ENCODE results near the gene TNFSF15. TPM values are rescaled to one million over a fixed set of nuclear protein-coding genes. Genes with fewer than 3 reads are reported as not detected.

TNFSF15 gene
- total RNA-seq (ENCODE audit: low replicate concordance) = not detected in 2 replicates

DNA sequence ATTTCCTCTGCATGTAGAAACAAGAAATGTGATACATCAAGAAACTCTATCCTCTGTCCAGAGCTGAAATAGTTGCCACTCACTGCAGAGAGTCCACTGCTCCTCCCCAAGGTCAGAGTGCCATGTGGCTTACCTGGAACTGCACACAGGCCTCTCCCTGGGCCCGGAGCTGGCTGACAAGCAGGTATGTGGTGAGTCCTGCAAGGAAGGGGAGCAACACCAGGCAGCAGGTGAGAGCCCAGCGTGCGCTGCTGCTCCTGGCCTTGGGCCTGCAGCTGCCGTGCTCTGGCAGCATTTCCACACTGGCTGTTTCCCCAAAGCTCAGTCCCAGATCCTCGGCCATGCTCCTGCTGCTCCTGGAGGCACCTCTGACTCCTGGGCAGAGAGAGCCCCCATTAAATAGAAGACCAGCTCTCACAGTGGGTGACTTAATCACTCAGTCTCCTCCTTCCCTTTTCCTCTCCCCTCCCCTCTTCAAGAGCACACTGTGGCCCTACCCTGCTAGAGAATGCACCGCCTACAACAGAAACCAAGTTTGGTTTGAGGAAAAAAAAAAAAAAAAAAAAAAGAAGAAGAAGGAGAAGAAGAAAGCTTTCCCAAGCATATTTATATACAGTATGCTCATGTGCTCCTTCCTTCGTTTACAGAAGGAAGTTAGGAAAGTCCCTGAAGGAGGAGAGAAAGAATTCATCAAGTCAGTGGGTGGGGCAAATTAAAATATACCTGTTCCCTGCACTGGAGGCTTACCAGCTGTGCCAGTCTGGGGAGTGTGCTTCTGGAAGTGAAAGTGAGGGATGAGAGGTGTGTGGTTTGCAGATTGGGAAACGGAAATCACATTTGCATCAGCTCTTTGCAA is at the start of gene TNFSF15:
Gene TNFSF15, minus strand, starts transcription at position 370 of the 856 bp plus-strand sequence. Its CDS starts 27 bp downstream, at position 343.
- H3K4me2 ChIP-seq = peak within 1 kb of the TSS; percentile 1
- H3K4me1 ChIP-seq = peaks cover 8% of the 10 kb centered on the region
- H3K36me3 ChIP-seq = no peaks in the 10 kb centered on the region
- H3F3A ChIP-seq (ENCODE audit: low read depth) = no peaks in the 10 kb centered on the region
- Mint-ChIP-seq H3K27ac (no peak within 1 kb of the TSS), H3K36me3 (no peaks in the 10 kb centered on the region), H3K4me3 (no peak within 1 kb of the TSS), H3K27me3 (ENCODE audit: insufficient read depth, low read depth) (peaks cover 4% of the 10 kb centered on the region), H3K4me1 (peaks cover 18% of the 10 kb centered on the region), H3K9me3 (no peaks in the 10 kb centered on the region)
- no peaks in the 10 kb centered on the region for H4K20me1 ChIP-seq (ENCODE audit: low read depth)
- no peaks in the 10 kb centered on the region for H3K9me3 ChIP-seq (ENCODE audit: low read depth)
- no peak within 1 kb of the TSS for H3K4me3 ChIP-seq
- H3K27ac ChIP-seq = no peak within 1 kb of the TSS
- TF ChIP-seq EZH2phosphoT487 (IDR thresholded peaks at IDR 0.05) (no peak), CTCF (IDR thresholded peaks at IDR 0.05) (no peak), EZH2 (IDR thresholded peaks at IDR 0.05) (no peak)
- H3K27me3 ChIP-seq = no peaks in the 10 kb centered on the region
- H3K9ac ChIP-seq = no peak within 1 kb of the TSS
- no peaks in the 10 kb centered on the region for H3K79me2 ChIP-seq (ENCODE audit: low read depth)
- H2AFZ ChIP-seq (replicated peaks) = peak within 1 kb of the TSS; percentile 51
- DNase-seq (ENCODE audit: low spot score) = peak; percentile 18

DNA sequence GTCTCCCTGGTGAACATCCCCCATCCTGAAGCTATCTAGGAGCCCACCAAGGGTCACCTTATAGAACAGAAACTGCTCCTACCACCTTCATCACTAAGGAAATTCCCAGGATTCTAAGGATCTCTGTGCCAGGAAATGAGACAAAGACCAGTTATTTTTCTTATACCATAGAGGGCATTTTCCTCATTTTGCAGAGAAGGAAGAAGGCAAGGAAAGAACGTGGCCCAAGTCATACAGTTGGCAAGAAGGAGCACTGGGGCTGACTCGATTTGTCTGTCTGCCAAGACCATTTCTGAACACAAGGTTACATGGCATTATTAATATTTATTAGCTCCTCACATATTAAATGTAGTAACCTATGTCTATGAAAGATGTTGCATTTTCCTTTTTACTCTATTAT is 49.6 kb upstream of the TNFSF15 start:
- Mint-ChIP-seq H3K27ac (no peak overlapping the region), H3K9me3 (no peaks in the 10 kb centered on the region), H3K4me1 (peaks cover 6% of the 10 kb centered on the region), H3K4me3 (no peak overlapping the region), H3K27me3 (ENCODE audit: insufficient read depth, low read depth) (no peaks in the 10 kb centered on the region), H3K36me3 (no peaks in the 10 kb centered on the region)
- TF ChIP-seq EZH2phosphoT487 (IDR thresholded peaks at IDR 0.05) = no peak
- no peak for TF ChIP-seq CTCF (IDR thresholded peaks at IDR 0.05)
- TF ChIP-seq EZH2 (IDR thresholded peaks at IDR 0.05) = no peak
- H3K4me1 ChIP-seq = no peaks in the 10 kb centered on the region
- H2AFZ ChIP-seq (replicated peaks) = no peak overlapping the region
- no peak overlapping the region for H3K27ac ChIP-seq
- H3K79me2 ChIP-seq (ENCODE audit: low read depth) = no peaks in the 10 kb centered on the region
- H4K20me1 ChIP-seq (ENCODE audit: low read depth) = no peaks in the 10 kb centered on the region
- no peaks in the 10 kb centered on the region for H3K27me3 ChIP-seq
- H3K9ac ChIP-seq = no peak overlapping the region
- H3K36me3 ChIP-seq = no peaks in the 10 kb centered on the region
- H3K4me3 ChIP-seq = no peak overlapping the region
- no peak for DNase-seq (ENCODE audit: low spot score)
- no peak overlapping the region for H3K4me2 ChIP-seq
- H3K9me3 ChIP-seq (ENCODE audit: low read depth) = no peaks in the 10 kb centered on the region
- no peaks in the 10 kb centered on the region for H3F3A ChIP-seq (ENCODE audit: low read depth)

GRCh38 chr9:114854736-114855355 is 49.0 kb upstream of the TNFSF15 start:
- Histone ChIP-seq H3K27ac (no peak overlapping the region), H3K9me3 (ENCODE audit: low read depth) (no peaks in the 10 kb centered on the region), H3K4me3 (no peak overlapping the region), H3K4me1 (no peaks in the 10 kb centered on the region), H3K9ac (no peak overlapping the region), H3F3A (ENCODE audit: low read depth) (no peaks in the 10 kb centered on the region), H4K20me1 (ENCODE audit: low read depth) (no peaks in the 10 kb centered on the region), H3K4me2 (no peak overlapping the region), H3K36me3 (no peaks in the 10 kb centered on the region), H3K27me3 (no peaks in the 10 kb centered on the region), H2AFZ (replicated peaks) (no peak overlapping the region), H3K79me2 (ENCODE audit: low read depth) (no peaks in the 10 kb centered on the region)
- no peaks in the 10 kb centered on the region for H3K36me3 Mint-ChIP-seq
- no peak overlapping the region for H3K27ac Mint-ChIP-seq
- no peaks in the 10 kb centered on the region for H3K9me3 Mint-ChIP-seq
- no peak for DNase-seq (ENCODE audit: low spot score)
- no peaks in the 10 kb centered on the region for H3K27me3 Mint-ChIP-seq (ENCODE audit: insufficient read depth, low read depth)
- H3K4me1 Mint-ChIP-seq = peaks cover 6% of the 10 kb centered on the region
- TF ChIP-seq CTCF (IDR thresholded peaks at IDR 0.05) (no peak), EZH2phosphoT487 (IDR thresholded peaks at IDR 0.05) (no peak), EZH2 (IDR thresholded peaks at IDR 0.05) (no peak)
- no peak overlapping the region for H3K4me3 Mint-ChIP-seq

All from neural progenitor cell (in vitro differentiated cells).